GM18861 (cell line): Measurements from ENCODE around the gene TMIE.

Experiments used
- ATAC-seq: cut with Tn5 transposase; IDR thresholded peaks from one replicate; pipeline ENCODE4 v1.9.1; 2021; ENCODE audit not compliant: unreplicated experiment

TMIE gene

GRCh38 chr3:46701181-46701939 lies at the start of gene TMIE:
Gene TMIE (plus strand): TSS chr3:46701392. CDS start chr3:46701488, 96 bp downstream.
- no peak for ATAC-seq

GRCh38 chr3:46655271-46655670 lies 45.9 kb upstream of the TMIE start:
- ATAC-seq: no peak

GRCh38 chr3:46656778-46657556 lies 44.2 kb upstream of the TMIE start:
- no peak for ATAC-seq

DNA sequence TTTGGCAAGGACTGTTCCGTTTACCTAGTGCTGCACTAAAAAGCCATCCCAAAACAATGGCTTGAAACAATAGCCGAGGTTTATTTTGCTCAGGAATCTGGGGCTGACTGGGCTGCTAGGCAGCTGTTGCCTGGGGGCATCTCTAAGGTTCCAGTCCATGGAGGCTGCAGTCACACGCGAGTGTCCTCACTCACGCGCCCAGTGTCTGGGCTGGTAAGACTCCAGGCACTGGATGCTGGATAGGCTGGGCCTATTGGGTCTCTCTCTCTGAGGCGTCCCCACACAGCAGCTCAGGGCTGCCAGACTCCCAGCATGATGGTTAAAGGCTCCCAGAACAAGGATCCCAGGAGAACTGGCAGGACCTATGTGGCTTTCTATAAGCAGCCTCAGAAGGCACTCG lies 41.9 kb upstream of the TMIE start:
- no peak for ATAC-seq

- ATAC-seq: no peak
Observed at GRCh38 chr3:46660003-46660402, 41.2 kb upstream of the TMIE start.

DNA sequence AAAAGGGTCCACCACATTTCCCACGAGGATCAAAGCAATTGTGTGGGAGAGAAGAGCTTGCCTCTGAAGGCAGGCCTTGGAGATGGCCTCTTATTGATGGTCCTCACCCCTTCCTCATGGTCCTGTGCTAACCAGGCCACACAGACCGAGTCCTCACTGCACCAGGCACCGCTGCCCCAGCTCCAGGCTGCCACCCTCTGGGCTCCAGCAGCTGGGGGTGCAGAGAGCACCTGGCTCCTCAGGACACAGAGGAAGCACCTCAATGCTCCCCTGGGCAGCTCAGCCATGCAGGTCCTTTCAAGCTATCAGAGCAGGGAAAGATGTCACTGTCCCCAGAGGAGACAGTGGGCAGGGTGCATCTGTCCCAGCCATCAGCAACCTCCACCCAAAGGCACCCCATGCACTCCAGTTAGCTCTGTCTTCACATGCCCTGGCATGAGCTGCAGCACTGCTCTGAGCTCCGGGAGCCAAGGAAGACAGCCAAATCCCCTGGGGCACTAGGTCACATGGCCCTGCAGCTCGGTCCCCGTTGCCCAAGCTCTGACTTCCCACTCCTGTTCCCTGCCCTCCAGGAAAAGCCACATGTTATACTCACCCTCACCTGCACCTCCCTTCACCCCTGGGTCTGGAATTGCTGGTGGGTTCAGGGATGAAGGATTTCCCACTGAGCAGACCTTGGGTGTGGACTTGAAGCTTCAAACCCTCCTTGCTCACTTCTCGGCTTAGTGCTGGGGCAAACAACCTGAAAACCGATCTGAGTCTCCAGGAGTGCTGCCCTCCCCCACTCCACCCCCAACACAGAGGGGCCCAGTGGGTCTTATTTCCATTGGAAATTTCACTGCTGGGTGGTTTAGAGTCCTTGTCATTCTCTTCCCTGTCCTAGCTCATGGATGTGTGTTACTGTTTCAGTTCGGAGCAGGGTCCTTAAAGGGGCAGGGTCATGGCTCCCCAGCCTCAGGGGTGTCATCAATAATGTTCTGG lies 40.4 kb upstream of the TMIE start:
- no peak for ATAC-seq

GRCh38 chr3:46661776-46662766 lies 39.1 kb upstream of the TMIE start:
- ATAC-seq: no peak

DNA sequence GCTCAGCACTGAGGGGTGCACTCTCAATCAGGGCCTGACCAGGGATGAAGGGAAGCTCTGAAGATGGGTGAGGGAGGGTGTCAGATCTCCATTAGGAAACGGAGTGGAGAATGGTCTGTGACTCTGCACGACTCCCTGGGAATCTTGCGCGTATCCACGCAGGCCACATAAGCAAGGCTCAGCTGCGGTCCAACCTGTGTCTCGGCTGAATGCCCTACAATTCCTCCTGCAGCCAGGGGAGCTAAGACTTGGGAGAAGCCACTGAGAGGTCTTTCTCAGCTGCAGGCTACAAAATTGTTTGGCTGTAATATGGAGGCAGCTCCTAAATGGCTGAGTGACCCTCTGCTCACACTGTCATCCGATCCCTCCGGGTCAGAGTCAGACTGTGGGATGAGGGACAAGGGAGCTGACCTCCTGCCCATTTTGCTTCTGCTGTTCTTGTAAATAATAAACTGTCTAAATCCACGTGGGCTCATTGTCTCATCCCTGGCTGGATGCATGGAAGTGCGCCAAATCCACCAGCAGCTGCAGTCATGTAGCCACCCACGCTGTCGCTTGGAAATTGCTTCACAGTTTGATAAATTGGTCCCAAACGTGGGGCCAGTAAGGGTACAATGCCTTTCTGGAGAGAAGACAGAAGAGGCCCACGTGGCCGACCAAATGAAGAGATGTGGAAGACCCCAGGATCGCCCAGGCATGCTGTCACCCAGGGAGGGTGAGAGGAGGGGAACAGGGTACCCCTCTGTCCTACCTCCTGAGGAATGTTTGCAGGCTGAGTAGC lies 38.2 kb upstream of the TMIE start:
- ATAC-seq: no peak

- ATAC-seq: no peak
Observed at GRCh38 chr3:46663591-46664135, 37.5 kb upstream of the TMIE start.

DNA sequence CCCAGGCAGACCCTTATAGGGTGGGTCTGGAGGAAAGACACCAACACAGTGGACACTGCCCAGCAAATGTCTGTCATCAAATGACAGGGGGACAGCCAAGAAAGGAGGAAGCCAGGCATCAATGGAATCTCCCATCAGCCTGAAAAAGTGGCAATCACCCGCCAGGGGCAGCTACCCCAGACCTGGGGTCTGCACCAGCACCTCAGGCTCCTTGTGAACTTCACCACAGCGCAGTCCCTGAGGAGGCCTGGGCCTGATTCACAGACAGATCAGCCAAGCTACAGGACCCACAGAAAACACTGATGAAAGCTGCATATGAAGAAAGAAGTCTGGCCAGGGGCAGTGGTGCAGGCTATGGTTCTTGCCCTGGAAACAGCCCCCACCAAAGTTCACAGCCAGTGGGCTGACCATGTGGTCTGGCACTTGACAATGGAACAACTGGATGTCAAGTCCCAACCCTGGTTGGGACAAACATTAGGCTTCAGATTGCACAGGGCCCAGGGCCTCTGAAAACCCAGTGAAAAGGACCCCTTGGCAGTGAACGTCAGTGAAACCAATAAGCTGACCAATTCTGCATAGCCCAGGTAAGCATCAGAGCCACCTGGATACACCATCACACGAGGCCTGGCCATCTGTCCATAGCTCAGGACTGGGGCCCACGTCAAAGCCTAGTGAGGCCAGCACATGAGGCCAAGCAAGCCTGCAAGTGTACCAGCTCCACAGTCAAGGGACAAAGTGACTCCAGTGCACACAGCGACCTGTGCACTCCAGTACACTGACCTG lies 36.8 kb upstream of the TMIE start:
- no peak for ATAC-seq

- ATAC-seq: no peak
Observed at GRCh38 chr3:46664971-46665762, 36.0 kb upstream of the TMIE start.

GRCh38 chr3:46665763-46666452 lies 35.3 kb upstream of the TMIE start:
- no peak for ATAC-seq

- no peak for ATAC-seq
Observed at GRCh38 chr3:46666453-46666845, 34.7 kb upstream of the TMIE start.

GRCh38 chr3:46667061-46667621 lies 34.1 kb upstream of the TMIE start:
- ATAC-seq: no peak

DNA sequence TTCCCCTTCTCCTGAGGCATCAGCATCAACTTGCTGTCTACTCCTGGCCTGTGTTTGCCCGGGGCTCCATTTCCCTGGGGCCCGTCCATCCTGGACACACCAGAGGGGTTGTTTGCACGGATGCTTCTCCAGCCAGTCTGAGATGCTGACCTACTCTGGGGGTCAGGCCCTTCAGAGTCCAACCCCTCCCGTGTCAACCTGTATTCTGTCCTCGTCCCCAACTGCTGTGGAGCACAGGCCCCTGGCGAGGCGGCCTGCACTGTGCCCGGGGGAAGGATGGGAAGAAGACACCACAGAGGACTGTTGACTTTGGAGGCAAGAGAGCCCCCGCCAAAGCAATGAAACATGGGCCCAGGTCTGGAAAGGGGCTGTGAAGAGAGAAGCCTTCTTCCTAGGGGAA lies 33.5 kb upstream of the TMIE start:
- ATAC-seq: no peak

- no peak for ATAC-seq
Observed at GRCh38 chr3:46668116-46668515, 33.1 kb upstream of the TMIE start.
